K562 (cell line): ENCODE results near the gene LIMS2. TPM values are rescaled to one million over a fixed set of nuclear protein-coding genes. Genes with fewer than 3 reads are reported as not detected.

Experiments
- ATAC-seq: fragments of 200-7000 bp; cut with Tn5 transposase; 3 replicates; pipeline ENCODE4 v1.9.1; 2020; ENCODE audit warnings: moderate library complexity
- BruUV-seq: library from RNA; stranded (reverse); fragments of 400-500 nt; replicated peaks from 2 replicates; lab custom pipeline; 2021; lab: Mats Ljungman, UMichigan
- CTCF ChIA-PET: fragments of 300-600 bp; formaldehyde crosslinking; extraction: SDS; loops from one replicate; lab custom pipeline; 2021; ENCODE audit warnings: low intra/inter-chr PET ratio; lab: Yijun Ruan, JAX
- POLR2A ChIA-PET: fragments of 300-600, 350-650 bp; sonication (Branson Sonifier 250); formaldehyde crosslinking; extraction: SDS; loops from one replicate; lab custom pipeline; 2021; ENCODE audit warnings: antibody characterized with exemption, inconsistent platforms; lab: Yijun Ruan, JAX
- DNase-seq, 4 experiments: peaks; one replicate each; pipeline versions ENCODE4 v3.0.0 to v3.0.0-alpha.2; 2011 to 2018; ENCODE audit warnings: low spot score in 3 of 4, mixed read lengths in 3 of 4; ENCODE audit errors: extremely low read depth in 1 of 4
- FAIRE-seq: peaks from 2 replicates; lab custom pipeline; 2011; peaks lifted over from hg19 to GRCh38; lab: Jason Lieb, UNC
- H2AFZ ChIP-seq: 2 replicates; pipeline ENCODE4 v1.6.0; 2011; ENCODE audit warnings: low read depth, low read length, control low read depth, inconsistent platforms
- H3K27ac ChIP-seq: fragments of 200-600 bp; 3 replicates; pipeline ENCODE4 v1.8.0; 2011; ENCODE audit warnings: low read depth, mild to moderate bottlenecking, control low read depth, inconsistent platforms, low read length, moderate library complexity, mixed read lengths; ENCODE audit errors: extremely low read depth
- H3K27me3 ChIP-seq, 2 experiments: fragments of 300-600 bp in 1 of 2; 2 replicates in 1 of 2; 3 replicates in 1 of 2; pipeline versions ENCODE4 v1.6.0 to v1.8.0; 2011; ENCODE audit warnings: inconsistent platforms in 2 of 2, low read length in 2 of 2, mild to moderate bottlenecking in 1 of 2, mixed read lengths in 1 of 2, moderate library complexity in 1 of 2; ENCODE audit not compliant: control insufficient read depth in 2 of 2, insufficient read depth in 2 of 2
- H3K36me3 ChIP-seq: fragments of 300-600 bp; 3 replicates; pipeline ENCODE4 v1.8.0; 2011; ENCODE audit warnings: mild to moderate bottlenecking, low read length, inconsistent platforms; ENCODE audit not compliant: control insufficient read depth, insufficient read depth
- H3K4me1 ChIP-seq, 2 experiments: fragments of 200-600 bp in 1 of 2; replicated peaks in 1 of 2; 2 replicates in 1 of 2; 3 replicates in 1 of 2; pipeline versions ENCODE4 v1.5.1 to v1.8.0; 2011; ENCODE audit warnings: inconsistent platforms in 2 of 2, low read length in 2 of 2, mild to moderate bottlenecking in 1 of 2, mixed read lengths in 1 of 2, moderate library complexity in 1 of 2; ENCODE audit not compliant: control insufficient read depth in 2 of 2, insufficient read depth in 2 of 2
- H3K4me2 ChIP-seq: 2 replicates; pipeline ENCODE4 v1.6.1; 2011; ENCODE audit warnings: low read length, control low read depth, inconsistent platforms, mixed read lengths; ENCODE audit not compliant: insufficient read depth
- H3K4me3 ChIP-seq: fragments of 200-600 bp; sonication (generic), shearing (Covaris generic); 2 replicates; pipeline ENCODE4 v1.5.1; 2016; ENCODE audit warnings: control low read depth, inconsistent platforms
- H3K79me2 ChIP-seq: fragments of 200-600 bp; 3 replicates; pipeline ENCODE4 v1.8.0; 2011; ENCODE audit warnings: low read length, inconsistent platforms; ENCODE audit not compliant: control insufficient read depth, insufficient read depth
- H3K9ac ChIP-seq, 2 experiments: 2 replicates each; pipeline versions ENCODE4 v1.6.0 to v1.6.1; 2011; ENCODE audit warnings: low read depth in 2 of 2, low read length in 2 of 2, control low read depth in 1 of 2, inconsistent platforms in 1 of 2, mild to moderate bottlenecking in 1 of 2, mixed read lengths in 1 of 2; ENCODE audit not compliant: insufficient read depth in 1 of 2
- H3K9me1 ChIP-seq: one replicate; pipeline ENCODE4 v1.6.0; 2011; ENCODE audit warnings: inconsistent platforms, mild to moderate bottlenecking, low read length, moderate library complexity; ENCODE audit not compliant: control insufficient read depth, insufficient read depth
- H3K9me3 ChIP-seq: replicated peaks from 2 replicates; pipeline ENCODE4 v1.5.1; 2011; ENCODE audit warnings: low read depth, low read length, inconsistent platforms; ENCODE audit not compliant: control insufficient read depth, insufficient read depth
- H4K20me1 ChIP-seq: replicated peaks from 2 replicates; pipeline ENCODE4 v1.6.1; 2011; ENCODE audit warnings: low read length, inconsistent platforms, mixed read lengths; ENCODE audit not compliant: control insufficient read depth, insufficient read depth
- ETS2 ChIP-seq: IDR thresholded peaks from 2 replicates; pipeline ENCODE4 v1.6.1; 2016; ENCODE audit warnings: borderline replicate concordance, missing genetic modification characterization, mild to moderate bottlenecking, moderate library complexity, missing compliant biosample characterization; ENCODE audit not compliant: poor library complexity, severe bottlenecking
- FOXO4 ChIP-seq: fragments of 450-650 bp; formaldehyde crosslinking; IDR thresholded peaks from 2 replicates; pipeline ENCODE4 v1.4.0; 2020; ENCODE audit warnings: mild to moderate bottlenecking, moderate library complexity
- KLF6 ChIP-seq: fragments of 250-450 bp; sonication (Bioruptor Pico); IDR thresholded peaks from 2 replicates; pipeline ENCODE4 v1.4.0; 2020; ENCODE audit warnings: mild to moderate bottlenecking, moderate library complexity, borderline replicate concordance
- NONO ChIP-seq, 2 experiments: fragments of 200-400 bp in 1 of 2; fragments of 450-650 bp in 1 of 2; formaldehyde crosslinking in 1 of 2; IDR thresholded peaks; 2 replicates each; pipeline ENCODE4 v1.6.1; 2017; ENCODE audit warnings: low read depth in 2 of 2, mild to moderate bottlenecking in 2 of 2, moderate library complexity in 2 of 2, low read length in 1 of 2
- POLR2AphosphoS2 ChIP-seq: IDR thresholded peaks from 2 replicates; pipeline ENCODE4 v1.6.1; 2012; ENCODE audit warnings: low read length, improper control_type of control experiment
- ZHX1 ChIP-seq: fragments of 150-350 bp; conservative IDR thresholded peaks from 2 replicates; pipeline ENCODE4 v1.6.1; 2014; ENCODE audit warnings: low read length
- ZNF121 ChIP-seq: sonication (generic); formaldehyde crosslinking; conservative IDR thresholded peaks from 2 replicates; pipeline ENCODE4 v1.8.0; 2022; ENCODE audit warnings: missing genetic modification reagents
- ZNF143 ChIP-seq: sonication (generic); formaldehyde crosslinking; IDR thresholded peaks from 2 replicates; pipeline ENCODE4 v1.9.0; 2022; ENCODE audit warnings: mild to moderate bottlenecking, missing genetic modification reagents
- ZNF146 ChIP-seq: IDR thresholded peaks from one replicate; pipeline ENCODE4 v1.6.1; 2018; ENCODE audit warnings: missing compliant biosample characterization; ENCODE audit not compliant: unreplicated experiment
- ZNF431 ChIP-seq: sonication (generic); formaldehyde crosslinking; IDR thresholded peaks from 2 replicates; pipeline ENCODE4 v1.8.0; 2022; ENCODE audit warnings: mild to moderate bottlenecking, missing genetic modification reagents
- ZNF696 ChIP-seq: fragments of 250-450 bp; sonication (Bioruptor Pico); conservative IDR thresholded peaks from 2 replicates; pipeline ENCODE4 v1.4.0; 2020; ENCODE audit warnings: mild to moderate bottlenecking, moderate library complexity
- WGBS: fragments of 100-300 bp; shearing (Covaris generic); methylation state at CpG from one replicate; pipeline ENCODE4 v1.1.6; 2016; ENCODE audit warnings: low coverage, mixed read lengths; ENCODE audit not compliant: insufficient coverage; ENCODE audit errors: missing lambda C conversion rate; 5-methylcytosine and 5-hydroxymethylcytosine counted together
- in situ Hi-C: fragments of 300-500 bp; cut with MboI; formaldehyde crosslinking; loops from 4 replicates; pipeline ENCODE4 v1.15.0; 2018; ENCODE audit warnings: inconsistent platforms, mixed read lengths
- intact Hi-C: fragments of 100-400 bp; cut with micrococcal nuclease; formaldehyde crosslinking; loops from 2 replicates; pipeline ENCODE4 v1.14.2; 2022
- polyA plus RNA-seq, 8 experiments: library from polyadenylated mRNA; depleted of rRNA in 4 of 8; stranded (reverse) in 5 of 8; unstranded in 3 of 8; fragments of >200 nt; fragmentation: Nextera tagmentation in 2 of 8; fragmentation: Illumina TruSeq in 1 of 8; extraction: Ambion mirVana in 2 of 8; extraction: Trizol in 1 of 8; gene quantifications; 2 replicates each; pipeline versions ENCODE4 v1.2.1 to v1.2.3, GENCODE V29; 2011 to 2014; ENCODE audit warnings: inconsistent platforms in 1 of 8, missing spikeins in 1 of 8
- total RNA-seq, 7 experiments: library from RNA; depleted of rRNA in 6 of 7; stranded (reverse); fragments of >200 nt in 6 of 7; fragmentation: Illumina TruSeq in 2 of 7; extraction: Trizol in 2 of 7; gene quantifications; 2 replicates each; pipeline versions ENCODE4 v1.2.1 to v1.2.3, GENCODE V29; 2011 to 2021; ENCODE audit warnings: low replicate concordance in 1 of 7

LIMS2 gene
- total and polyA plus RNA-seq, 9 of the 15 experiments (the other 6 are each of a cell fraction or from before 2014, with no cell fraction given), result 0.04 to 0.22 TPM; not detected in 7

GRCh38 chr2:127658146-127658545, 17.2 kb downstream of the LIMS2 start:
- H3K9ac ChIP-seq, result no peak overlapping the region
- peaks cover 2 to 11% of the 10 kb centered on the region in 2 experiments; a peak in 3 of 5 replicates for H3K4me1 ChIP-seq
- no peaks in the 10 kb centered on the region; the same call in 1 of the 2 replicates for H3K9me3 ChIP-seq
- BruUV-seq, result no TSS peak
- no peaks in the 10 kb centered on the region for H3K79me2 ChIP-seq
- POLR2A ChIA-PET, result no interaction called here
- H3K27ac ChIP-seq, result no peak overlapping the region
- no peaks in the 10 kb centered on the region for H3K9me1 ChIP-seq
- H3K36me3 ChIP-seq, result no peaks in the 10 kb centered on the region
- intact Hi-C loops, result no loop called here
- DNase-seq, result no peak
- TF ChIP-seq ZNF121 (CRISPR knock-in tag) (peak; percentile 56), ZNF146 (CRISPR knock-in tag) (no peak)
- TF ChIP-seq, all 486 proteins: peak for 1
- Histone ChIP-seq H3K4me3 (no peak overlapping the region), H2AFZ (no peak overlapping the region), H3K27me3 (peaks cover 36 to 69% of the 10 kb centered on the region in 2 experiments), H3K4me2 (no peak overlapping the region), H4K20me1 (peaks cover 8% of the 10 kb centered on the region)
- CTCF ChIA-PET, result no interaction called here
- ATAC-seq, result no peak
- FAIRE-seq, result peak; percentile 61
- in situ Hi-C loops, result no loop called here
- 15% methylated on average over 6 of the region's 6 CpGs for WGBS

- Histone ChIP-seq H3K9me3 (no peaks in the 10 kb centered on the region; the same call in 1 of the 2 replicates), H4K20me1 (peaks cover 8% of the 10 kb centered on the region; the same call in 1 of the 2 replicates), H3K4me2 (no peak overlapping the region), H3K79me2 (no peaks in the 10 kb centered on the region), H3K4me3 (no peak overlapping the region), H3K27ac (no peak overlapping the region), H3K9me1 (no peaks in the 10 kb centered on the region), H3K27me3 (peaks cover 40 to 72% of the 10 kb centered on the region in 2 experiments), H3K36me3 (no peaks in the 10 kb centered on the region), H3K4me1 (peaks cover 2 to 15% of the 10 kb centered on the region in 2 experiments; a peak in 3 of 5 replicates), H3K9ac (no peak overlapping the region), H2AFZ (no peak overlapping the region)
- no peak for ATAC-seq
- CTCF ChIA-PET, result no interaction called here
- POLR2A ChIA-PET, result interaction anchor here (0.6 to 0.7 kb wide), 4 partner anchors 10 to 379 kb away, joined by 3 read pairs; no protein-coding TSS in a partner anchor
- BruUV-seq, result no TSS peak
- WGBS, result 7% methylated on average over 17 of the region's 17 CpGs
- intact Hi-C loops (no loop called here), in situ Hi-C loops (no loop called here)
- DNase-seq, result no peak
- no peak for FAIRE-seq
- TF ChIP-seq ZNF431 (CRISPR knock-in tag) (no peak), ZHX1 (no peak), ETS2 (no peak), ZNF696 (CRISPR knock-in tag) (no peak), POLR2AphosphoS2 (no peak), KLF6 (CRISPR knock-in tag) (no peak), NONO (IDR thresholded peaks at IDR 0.05; ENCODE audit: low read depth in 2 of 2, low read length in 1 of 2) (no peak), FOXO4 (no peak), ZNF143 (CRISPR knock-in tag) (no peak)
Observed at GRCh38 chr2:127657232-127657595, 18.1 kb downstream of the LIMS2 start.
